HS-5 (cell line): ENCODE results near the gene MISP.
"Not testable (repeated sequence)": the region's sequence is repeated elsewhere in the genome, so short reads cannot be mapped to it uniquely, and the experiment has no call there.

Source experiments
- DNase-seq: peaks from one replicate; pipeline ENCODE4 v3.0.0-alpha.2; 2012; ENCODE audit warnings: low read depth

Gene MISP

GRCh38 chr19:750640-751423 is at the start of gene MISP:
MISP (plus strand) TSS chr19:751112; CDS start chr19:756947, 5,835 bp downstream.
- no peak for DNase-seq

GRCh38 chr19:702847-703246 is 48.1 kb upstream of the MISP start:
- not testable (repeated sequence) for DNase-seq

GRCh38 chr19:703329-703650 is 47.6 kb upstream of the MISP start:
- DNase-seq: no peak

GRCh38 chr19:703651-704446 is 47.1 kb upstream of the MISP start:
- DNase-seq: no peak

- no peak for DNase-seq
Observed at GRCh38 chr19:704447-704741, 46.5 kb upstream of the MISP start.

- no peak for DNase-seq
Observed at GRCh38 chr19:708154-709143, 42.5 kb upstream of the MISP start, which contains the start of gene PALM. PALM (plus strand) TSS chr19:708935; CDS start chr19:709147, 212 bp downstream.

GRCh38 chr19:709196-709964 is 41.5 kb upstream of the MISP start:
- no peak for DNase-seq

GRCh38 chr19:709965-710571 is 40.8 kb upstream of the MISP start:
- DNase-seq: no peak

- no peak for DNase-seq
Observed at GRCh38 chr19:710767-711166, 40.1 kb upstream of the MISP start.

GRCh38 chr19:711254-711653 is 39.7 kb upstream of the MISP start:
- DNase-seq: no peak

- no peak for DNase-seq
Observed at GRCh38 chr19:715347-715746, 35.6 kb upstream of the MISP start.

GRCh38 chr19:718251-718951 is 32.5 kb upstream of the MISP start:
- DNase-seq: no peak

- no peak for DNase-seq
Observed at GRCh38 chr19:718991-719512, 31.9 kb upstream of the MISP start.

- DNase-seq: no peak
Observed at GRCh38 chr19:719636-720344, 31.1 kb upstream of the MISP start.

- DNase-seq: no peak
Observed at GRCh38 chr19:720345-721160, 30.4 kb upstream of the MISP start.

GRCh38 chr19:722553-723101 is 28.3 kb upstream of the MISP start:
- no peak for DNase-seq

GRCh38 chr19:723247-723646 is 27.7 kb upstream of the MISP start:
- no peak for DNase-seq

- no peak for DNase-seq
Observed at GRCh38 chr19:723714-724113, 27.2 kb upstream of the MISP start.
